H9 (cell line): ENCODE results near the gene ENOX1. TPM values are rescaled to one million over a fixed set of nuclear protein-coding genes. Genes with fewer than 3 reads are reported as not detected.

Source experiments
- DNase-seq: peaks from one replicate; pipeline ENCODE4 v3.0.0-alpha.2; 2017
- H2AFZ ChIP-seq: one replicate; pipeline ENCODE4 v1.6.1; 2013; ENCODE audit warnings: mild to moderate bottlenecking, low read length, control low read depth, moderate library complexity
- H2AK5ac ChIP-seq: 2 replicates; pipeline ENCODE4 v1.6.1; 2013; ENCODE audit warnings: low read length, control low read depth, mixed read lengths; ENCODE audit not compliant: insufficient read length
- H2BK120ac ChIP-seq: one replicate; pipeline ENCODE4 v1.6.1; 2013; ENCODE audit warnings: low read depth, mild to moderate bottlenecking, low read length, control low read depth, inconsistent platforms; ENCODE audit not compliant: poor library complexity, severe bottlenecking
- H2BK12ac ChIP-seq: 2 replicates; pipeline ENCODE4 v1.6.1; 2013; ENCODE audit warnings: low read length, control low read depth, mixed read lengths, low read depth; ENCODE audit not compliant: insufficient read length
- H2BK15ac ChIP-seq: 2 replicates; pipeline ENCODE4 v1.6.1; 2013; ENCODE audit warnings: low read depth, low read length, control low read depth
- H2BK20ac ChIP-seq: one replicate; pipeline ENCODE4 v1.6.1; 2013; ENCODE audit warnings: low read depth, mild to moderate bottlenecking, low read length, control low read depth, inconsistent platforms; ENCODE audit not compliant: poor library complexity, severe bottlenecking
- H2BK5ac ChIP-seq: 2 replicates; pipeline ENCODE4 v1.6.1; 2013; ENCODE audit warnings: low read length, control low read depth, mixed read lengths; ENCODE audit not compliant: insufficient read length
- H3K14ac ChIP-seq: 2 replicates; pipeline ENCODE4 v1.6.1; 2013; ENCODE audit warnings: low read length, control low read depth; ENCODE audit not compliant: insufficient read depth
- H3K18ac ChIP-seq: 2 replicates; pipeline ENCODE4 v1.6.1; 2013; ENCODE audit warnings: low read depth, mild to moderate bottlenecking, mixed read lengths, low read length, control low read depth; ENCODE audit not compliant: insufficient read length
- H3K23ac ChIP-seq: 2 replicates; pipeline ENCODE4 v1.6.1; 2013; ENCODE audit warnings: low read length, control low read depth, mixed read lengths, low read depth; ENCODE audit not compliant: insufficient read length
- H3K23me2 ChIP-seq: 2 replicates; pipeline ENCODE4 v1.6.1; 2013; ENCODE audit warnings: low read depth, mild to moderate bottlenecking, mixed read lengths, low read length, control low read depth; ENCODE audit not compliant: insufficient read length, poor library complexity, severe bottlenecking
- H3K27ac ChIP-seq: 2 replicates; pipeline ENCODE4 v1.5.1; 2013; ENCODE audit warnings: low read length, control low read depth, mixed read lengths, low read depth; ENCODE audit not compliant: insufficient read length
- H3K27me3 ChIP-seq: 2 replicates; pipeline ENCODE4 v1.6.1; 2013; ENCODE audit warnings: low read length, control low read depth, inconsistent platforms; ENCODE audit not compliant: insufficient read depth
- H3K4ac ChIP-seq: 2 replicates; pipeline ENCODE4 v1.6.1; 2013; ENCODE audit warnings: low read depth, mild to moderate bottlenecking, control low read depth, inconsistent platforms, low read length, moderate library complexity
- H3K4me1 ChIP-seq: 2 replicates; pipeline ENCODE4 v1.6.1; 2013; ENCODE audit warnings: low read length, control low read depth, inconsistent platforms; ENCODE audit not compliant: insufficient read depth
- H3K4me2 ChIP-seq: 2 replicates; pipeline ENCODE4 v1.6.1; 2013; ENCODE audit warnings: low read length, control low read depth, mixed read lengths; ENCODE audit not compliant: insufficient read length, insufficient read depth
- H3K56ac ChIP-seq: 2 replicates; pipeline ENCODE4 v1.6.1; 2013; ENCODE audit warnings: low read depth, mild to moderate bottlenecking, mixed read lengths, low read length, control low read depth; ENCODE audit not compliant: insufficient read length
- H3K79me1 ChIP-seq: 2 replicates; pipeline ENCODE4 v1.6.1; 2013; ENCODE audit warnings: low read depth, mild to moderate bottlenecking, moderate library complexity, low read length, control low read depth, inconsistent platforms; ENCODE audit not compliant: insufficient read depth, poor library complexity, severe bottlenecking
- H3K79me2 ChIP-seq: 2 replicates; pipeline ENCODE4 v1.6.1; 2013; ENCODE audit warnings: low read length, control low read depth, inconsistent platforms; ENCODE audit not compliant: insufficient read depth
- H3K9ac ChIP-seq: 2 replicates; pipeline ENCODE4 v1.6.1; 2013; ENCODE audit warnings: low read length, control low read depth, mixed read lengths; ENCODE audit not compliant: insufficient read length; ENCODE audit errors: extremely low read depth
- H3K9me3 ChIP-seq: one replicate; pipeline ENCODE4 v1.6.1; 2013; ENCODE audit warnings: low read depth, low read length, inconsistent platforms; ENCODE audit not compliant: control insufficient read depth
- H3T11ph ChIP-seq: one replicate; pipeline ENCODE4 v1.6.1; 2013; ENCODE audit warnings: mild to moderate bottlenecking, low read length, control low read depth, inconsistent platforms
- H4K20me1 ChIP-seq: one replicate; pipeline ENCODE4 v1.6.1; 2013; ENCODE audit not compliant: control insufficient read depth, insufficient read length, insufficient read depth
- H4K5ac ChIP-seq: 2 replicates; pipeline ENCODE4 v1.6.1; 2013; ENCODE audit warnings: low read depth, mild to moderate bottlenecking, mixed read lengths, low read length, control low read depth; ENCODE audit not compliant: insufficient read length
- H4K8ac ChIP-seq: replicated peaks from 2 replicates; pipeline ENCODE4 v1.6.1; 2013; ENCODE audit warnings: low read length, control low read depth, mixed read lengths, low read depth; ENCODE audit not compliant: insufficient read length
- H4K91ac ChIP-seq: 2 replicates; pipeline ENCODE4 v1.6.1; 2013; ENCODE audit warnings: low read depth, mild to moderate bottlenecking, moderate library complexity, mixed read lengths, low read length, control low read depth; ENCODE audit not compliant: insufficient read length
- H3K27ac Mint-ChIP-seq, 3 experiments: 2 replicates in 2 of 3; 3 replicates in 1 of 3; pipeline ENCODE4 v1.8.0; 2020 to 2021; ENCODE audit warnings: mixed read lengths in 3 of 3, mild to moderate bottlenecking in 1 of 3, moderate library complexity in 1 of 3
- H3K27me3 Mint-ChIP-seq: 2 replicates; pipeline ENCODE4 v1.8.0; 2021; ENCODE audit warnings: low read depth, mild to moderate bottlenecking, moderate library complexity, mixed read lengths
- H3K36me3 Mint-ChIP-seq, 3 experiments: 2 replicates in 2 of 3; 3 replicates in 1 of 3; pipeline ENCODE4 v1.8.0; 2020 to 2021; ENCODE audit warnings: low read depth in 3 of 3, mixed read lengths in 3 of 3; ENCODE audit not compliant: insufficient read depth in 1 of 3
- H3K4me1 Mint-ChIP-seq, 2 experiments: 2 replicates each; pipeline ENCODE4 v1.8.0; 2020; ENCODE audit warnings: mixed read lengths in 2 of 2
- H3K4me3 Mint-ChIP-seq, 2 experiments: 2 replicates in 1 of 2; 3 replicates in 1 of 2; pipeline ENCODE4 v1.8.0; 2020 to 2021; ENCODE audit warnings: mild to moderate bottlenecking in 2 of 2, mixed read lengths in 2 of 2, moderate library complexity in 1 of 2
- H3K9me3 Mint-ChIP-seq, 2 experiments: 2 replicates in 1 of 2; 3 replicates in 1 of 2; pipeline ENCODE4 v1.8.0; 2020; ENCODE audit warnings: mild to moderate bottlenecking in 2 of 2, mixed read lengths in 2 of 2, moderate library complexity in 1 of 2
- CTCF ChIP-seq: fragments of 200-600 bp; sonication (generic); conservative IDR thresholded peaks from 3 replicates; pipeline ENCODE4 v1.8.0; 2021; ENCODE audit warnings: antibody characterized with exemption, mild to moderate bottlenecking
- whole genome bisulfite sequencing: extraction: QIAGEN DNeasy Blood & Tissue Kit; methylation state at CpG from one replicate; pipeline ENCODE4 v1.1.7; 2013; ENCODE audit warnings: missing lambda C conversion rate, low lambda C conversion rate, mixed read lengths; ENCODE audit not compliant: insufficient read length; ENCODE audit errors: extremely low coverage; 5-methylcytosine and 5-hydroxymethylcytosine counted together
- total RNA-seq: library from RNA; stranded (reverse); gene quantifications from 2 replicates; pipeline ENCODE4 v1.2.1, GENCODE V29; 2021

Gene ENOX1
- total RNA-seq, 1 experiment from 2014 or later: 0.24 TPM

- Histone ChIP-seq H3T11ph (no peak overlapping the region), H3K27me3 (no peaks in the 10 kb centered on the region), H3K9ac (no peak overlapping the region), H2BK20ac (no peak overlapping the region), H3K23ac (no peak overlapping the region), H3K4me2 (no peak overlapping the region), H2BK15ac (no peak overlapping the region), H2BK5ac (no peak overlapping the region), H2AK5ac (no peak overlapping the region), H3K27ac (no peak overlapping the region), H3K9me3 (no peaks in the 10 kb centered on the region), H3K4me1 (no peaks in the 10 kb centered on the region), H4K91ac (no peak overlapping the region), H2BK120ac (no peak overlapping the region), H4K20me1 (no peaks in the 10 kb centered on the region), H3K23me2 (no peaks in the 10 kb centered on the region), H3K14ac (no peak overlapping the region), H3K79me2 (no peaks in the 10 kb centered on the region), H4K5ac (no peak overlapping the region), H3K18ac (no peak overlapping the region), H4K8ac (no peak overlapping the region), H3K56ac (no peak overlapping the region), H3K79me1 (no peaks in the 10 kb centered on the region), H3K4ac (no peak overlapping the region), H2BK12ac (no peak overlapping the region), H2AFZ (no peak overlapping the region)
- Mint-ChIP-seq H3K27me3 (no peaks in the 10 kb centered on the region; the same call in 1 of the 2 replicates), H3K27ac (no peak overlapping the region), H3K4me3 (no peak overlapping the region), H3K9me3 (no peaks in the 10 kb centered on the region), H3K36me3 (no peaks in the 10 kb centered on the region), H3K4me1 (peaks cover 13 to 14% of the 10 kb centered on the region in 2 experiments)
- no peak for DNase-seq
- no peak for TF ChIP-seq CTCF
- WGBS: no CpG with 5 or more reads among the region's 6 CpGs
These were observed 111.2 kb downstream of the ENOX1 start for GRCh38 chr13:43675577-43675976.
